ENCODE measurements around the gene CFAP52. TPM values are rescaled to one million over a fixed set of nuclear protein-coding genes. Genes with fewer than 3 reads are reported as not detected.
"Not testable (repeated sequence)": the region's sequence is repeated elsewhere in the genome, so short reads cannot be mapped to it uniquely, and the experiment has no call there.

Gene CFAP52
- total RNA-seq, 1 donor from 2014 or later: not detected

GRCh38 chr17:9658593-9659211 is 82.3 kb downstream of the CFAP52 start:
- Mint-ChIP-seq H3K27ac (no peak overlapping the region), H3K36me3 (ENCODE audit: low read depth) (no peaks in the 10 kb centered on the region), H3K27me3 (peaks cover 2% of the 10 kb centered on the region), H3K9me3 (no peaks in the 10 kb centered on the region), H3K4me3 (no peak overlapping the region), H3K4me1 (no peaks in the 10 kb centered on the region)
- no peak for ATAC-seq (ENCODE audit: low read depth)
- no peak for DNase-seq
- ChIA-PET CTCF (no interaction called here), POLR2A (no interaction called here)
- intact Hi-C loops (cut with micrococcal nuclease): no loop called here
- no peak for TF ChIP-seq CTCF (IDR thresholded peaks at IDR 0.05)

GRCh38 chr17:9661027-9661426 is 84.6 kb downstream of the CFAP52 start:
- Mint-ChIP-seq H3K36me3 (ENCODE audit: low read depth) (no peaks in the 10 kb centered on the region), H3K4me3 (no peak overlapping the region), H3K4me1 (no peaks in the 10 kb centered on the region), H3K27ac (no peak overlapping the region), H3K9me3 (peaks cover 5% of the 10 kb centered on the region), H3K27me3 (no peaks in the 10 kb centered on the region)
- TF ChIP-seq CTCF (IDR thresholded peaks at IDR 0.05): no peak
- no peak for DNase-seq
- ChIA-PET POLR2A (no interaction called here), CTCF (interaction anchor here (0.6 kb wide), 1 partner anchor 451 kb away, joined by 3 read pairs; no protein-coding TSS in a partner anchor)
- ATAC-seq (ENCODE audit: low read depth): no peak
- intact Hi-C loops (cut with micrococcal nuclease): no loop called here

- H3K27me3 Mint-ChIP-seq; DNase-seq; H3K27ac Mint-ChIP-seq; CTCF ChIA-PET; POLR2A ChIA-PET; H3K4me1 Mint-ChIP-seq; H3K36me3 Mint-ChIP-seq (ENCODE audit: low read depth); H3K9me3 Mint-ChIP-seq; H3K4me3 Mint-ChIP-seq; ATAC-seq (ENCODE audit: low read depth); intact Hi-C loops (cut with micrococcal nuclease): not testable (repeated sequence)
Observed at GRCh38 chr17:9663511-9663910, 87.1 kb downstream of the CFAP52 start.

- intact Hi-C loops (cut with micrococcal nuclease): no loop called here
- CTCF ChIA-PET: no interaction called here
- H3K36me3 Mint-ChIP-seq (ENCODE audit: low read depth): no peaks in the 10 kb centered on the region
- no peak overlapping the region for H3K27ac Mint-ChIP-seq
- no peak overlapping the region for H3K4me3 Mint-ChIP-seq
- TF ChIP-seq CTCF (IDR thresholded peaks at IDR 0.05): no peak
- POLR2A ChIA-PET: no interaction called here
- H3K27me3 Mint-ChIP-seq: peaks cover 2% of the 10 kb centered on the region
- ATAC-seq (ENCODE audit: low read depth): no peak
- no peak for DNase-seq
- peaks cover 5% of the 10 kb centered on the region for H3K9me3 Mint-ChIP-seq
- no peaks in the 10 kb centered on the region for H3K4me1 Mint-ChIP-seq
Observed at GRCh38 chr17:9666461-9667050, 90.1 kb downstream of the CFAP52 start.

GRCh38 chr17:9668517-9668916 is 92.1 kb downstream of the CFAP52 start:
- CTCF ChIA-PET: no interaction called here
- peaks cover 5% of the 10 kb centered on the region for H3K9me3 Mint-ChIP-seq
- intact Hi-C loops (cut with micrococcal nuclease): no loop called here
- TF ChIP-seq CTCF (IDR thresholded peaks at IDR 0.05): no peak
- no peak for DNase-seq
- POLR2A ChIA-PET: no interaction called here
- no peak overlapping the region for H3K4me3 Mint-ChIP-seq
- ATAC-seq (ENCODE audit: low read depth): no peak
- no peak overlapping the region for H3K27ac Mint-ChIP-seq
- H3K36me3 Mint-ChIP-seq (ENCODE audit: low read depth): no peaks in the 10 kb centered on the region
- no peaks in the 10 kb centered on the region for H3K4me1 Mint-ChIP-seq
- peaks cover 2% of the 10 kb centered on the region for H3K27me3 Mint-ChIP-seq
